Nephron progenitor cell (in vitro differentiated cells): ENCODE data around the gene CHCHD1.
A peak's percentile ranks its signal among the peaks of the same experiment; 100 is the strongest.

ENCODE experiments used
- DNase-seq: peaks from one replicate; pipeline ENCODE4 v3.0.0; 2021
- H3K27ac Mint-ChIP-seq: 2 replicates; pipeline ENCODE4 v1.8.0; 2021; ENCODE audit warnings: mild to moderate bottlenecking, moderate library complexity, mixed read lengths
- H3K27me3 Mint-ChIP-seq: 2 replicates; pipeline ENCODE4 v1.8.0; 2021; ENCODE audit warnings: mild to moderate bottlenecking, low read depth, mixed read lengths; ENCODE audit not compliant: poor library complexity
- H3K36me3 Mint-ChIP-seq: 2 replicates; pipeline ENCODE4 v1.8.0; 2021; ENCODE audit warnings: low read depth, mixed read lengths
- H3K4me1 Mint-ChIP-seq: 2 replicates; pipeline ENCODE4 v1.8.0; 2021; ENCODE audit warnings: mixed read lengths
- H3K4me3 Mint-ChIP-seq: 2 replicates; pipeline ENCODE4 v1.8.0; 2021; ENCODE audit warnings: mild to moderate bottlenecking, moderate library complexity, mixed read lengths
- H3K9me3 Mint-ChIP-seq: 2 replicates; pipeline ENCODE4 v1.8.0; 2021; ENCODE audit warnings: mild to moderate bottlenecking, moderate library complexity, mixed read lengths
- CTCF ChIP-seq: fragments of 200-600 bp; sonication (generic); IDR thresholded peaks from 2 replicates; pipeline ENCODE4 v1.5.0; 2021; ENCODE audit warnings: antibody characterized with exemption

The CHCHD1 gene

GRCh38 chr10:73756183-73756582, 25.7 kb upstream of the CHCHD1 start:
- no peak for DNase-seq
- Mint-ChIP-seq H3K9me3 (no peaks in the 10 kb centered on the region), H3K4me1 (peaks cover 14% of the 10 kb centered on the region), H3K27ac (no peak overlapping the region), H3K36me3 (peaks cover 46% of the 10 kb centered on the region), H3K4me3 (no peak overlapping the region), H3K27me3 (no peaks in the 10 kb centered on the region)
- no peak for TF ChIP-seq CTCF

- Mint-ChIP-seq H3K9me3 (no peaks in the 10 kb centered on the region), H3K27me3 (no peaks in the 10 kb centered on the region), H3K27ac (peak overlapping the region; percentile 60), H3K4me1 (peaks cover 14% of the 10 kb centered on the region), H3K4me3 (no peak overlapping the region), H3K36me3 (peaks cover 53% of the 10 kb centered on the region)
- no peak for DNase-seq
- TF ChIP-seq CTCF = no peak
Observed at GRCh38 chr10:73758704-73759511, 22.9 kb upstream of the CHCHD1 start.

GRCh38 chr10:73759512-73760115, 22.2 kb upstream of the CHCHD1 start:
- TF ChIP-seq CTCF = no peak
- H3K9me3 Mint-ChIP-seq = no peaks in the 10 kb centered on the region
- H3K4me3 Mint-ChIP-seq = no peak overlapping the region
- no peak overlapping the region for H3K27ac Mint-ChIP-seq
- H3K27me3 Mint-ChIP-seq = no peaks in the 10 kb centered on the region
- DNase-seq = no peak
- H3K36me3 Mint-ChIP-seq = peaks cover 52% of the 10 kb centered on the region
- peaks cover 14% of the 10 kb centered on the region for H3K4me1 Mint-ChIP-seq

GRCh38 chr10:73761781-73762180, 20.1 kb upstream of the CHCHD1 start:
- TF ChIP-seq CTCF = no peak
- Mint-ChIP-seq H3K27me3 (no peaks in the 10 kb centered on the region), H3K36me3 (peaks cover 62% of the 10 kb centered on the region), H3K27ac (no peak overlapping the region), H3K9me3 (no peaks in the 10 kb centered on the region), H3K4me3 (no peak overlapping the region), H3K4me1 (peaks cover 14% of the 10 kb centered on the region)
- no peak for DNase-seq

GRCh38 chr10:73762915-73763314, 18.9 kb upstream of the CHCHD1 start:
- Mint-ChIP-seq H3K4me3 (no peak overlapping the region), H3K27me3 (no peaks in the 10 kb centered on the region), H3K27ac (peak overlapping the region; percentile 0), H3K9me3 (no peaks in the 10 kb centered on the region), H3K36me3 (peaks cover 69% of the 10 kb centered on the region), H3K4me1 (peaks cover 14% of the 10 kb centered on the region)
- no peak for TF ChIP-seq CTCF
- DNase-seq = no peak
